ENCODE data around the gene SLC25A21. TPM values are rescaled to one million over a fixed set of nuclear protein-coding genes. Genes with fewer than 3 reads are reported as not detected.
A peak's percentile ranks its signal among the peaks of the same experiment; 100 is the strongest.
"Not testable (repeated sequence)": the region's sequence is repeated elsewhere in the genome, so short reads cannot be mapped to it uniquely, and the experiment has no call there.

The SLC25A21 gene
- total RNA-seq, 1 donor from 2014 or later: 6.4 TPM

DNA sequence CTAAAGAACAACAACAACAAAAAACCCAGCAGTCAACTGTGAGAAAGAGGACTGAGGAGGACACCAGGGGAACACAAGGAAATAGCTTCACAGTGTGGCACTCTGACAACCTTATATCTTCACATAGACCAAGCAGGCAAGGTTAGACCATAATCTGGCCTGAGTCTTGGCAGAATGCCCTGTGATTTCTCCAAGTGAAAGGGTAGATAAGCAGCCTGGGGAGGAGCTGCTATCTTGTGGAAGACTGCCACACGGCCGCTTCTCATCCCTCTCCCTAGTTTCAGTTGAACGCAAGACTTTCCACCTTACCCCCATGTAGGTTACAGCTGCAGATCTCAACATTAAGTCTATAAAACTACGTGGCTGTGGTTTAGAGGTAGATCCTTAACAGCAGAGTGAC is 3.7 kb downstream of the SLC25A21 start:
- no peak overlapping the region for H3K4me2 ChIP-seq
- Mint-ChIP-seq H3K4me3 (no peak overlapping the region), H3K36me3 (no peaks in the 10 kb centered on the region), H3K4me1 (peaks cover 10% of the 10 kb centered on the region), H3K9me3 (no peaks in the 10 kb centered on the region), H3K27me3 (ENCODE audit: insufficient read depth, low read depth) (no peaks in the 10 kb centered on the region), H3K27ac (no peak overlapping the region)
- no peaks in the 10 kb centered on the region for H3K9me3 ChIP-seq (ENCODE audit: low read depth)
- no peak overlapping the region for H3K4me3 ChIP-seq
- H4K20me1 ChIP-seq (ENCODE audit: low read depth): no peaks in the 10 kb centered on the region
- H3K79me2 ChIP-seq (ENCODE audit: low read depth): peaks cover 17% of the 10 kb centered on the region
- H3K27me3 ChIP-seq: no peaks in the 10 kb centered on the region
- H3K4me1 ChIP-seq: peaks cover 29% of the 10 kb centered on the region
- H3K36me3 ChIP-seq: no peaks in the 10 kb centered on the region
- TF ChIP-seq EZH2phosphoT487 (IDR thresholded peaks at IDR 0.05) (no peak), EZH2 (IDR thresholded peaks at IDR 0.05) (no peak)
- TF ChIP-seq, protein P1, sequence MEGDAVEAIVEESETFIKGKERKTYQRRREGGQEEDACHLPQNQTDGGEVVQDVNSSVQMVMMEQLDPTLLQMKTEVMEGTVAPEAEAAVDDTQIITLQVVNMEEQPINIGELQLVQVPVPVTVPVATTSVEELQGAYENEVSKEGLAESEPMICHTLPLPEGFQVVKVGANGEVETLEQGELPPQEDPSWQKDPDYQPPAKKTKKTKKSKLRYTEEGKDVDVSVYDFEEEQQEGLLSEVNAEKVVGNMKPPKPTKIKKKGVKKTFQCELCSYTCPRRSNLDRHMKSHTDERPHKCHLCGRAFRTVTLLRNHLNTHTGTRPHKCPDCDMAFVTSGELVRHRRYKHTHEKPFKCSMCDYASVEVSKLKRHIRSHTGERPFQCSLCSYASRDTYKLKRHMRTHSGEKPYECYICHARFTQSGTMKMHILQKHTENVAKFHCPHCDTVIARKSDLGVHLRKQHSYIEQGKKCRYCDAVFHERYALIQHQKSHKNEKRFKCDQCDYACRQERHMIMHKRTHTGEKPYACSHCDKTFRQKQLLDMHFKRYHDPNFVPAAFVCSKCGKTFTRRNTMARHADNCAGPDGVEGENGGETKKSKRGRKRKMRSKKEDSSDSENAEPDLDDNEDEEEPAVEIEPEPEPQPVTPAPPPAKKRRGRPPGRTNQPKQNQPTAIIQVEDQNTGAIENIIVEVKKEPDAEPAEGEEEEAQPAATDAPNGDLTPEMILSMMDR (IDR thresholded peaks at IDR 0.05): no peak
- peaks cover 15% of the 10 kb centered on the region for H3F3A ChIP-seq (ENCODE audit: low read depth)
- no peak overlapping the region for H3K9ac ChIP-seq
- H2AFZ ChIP-seq (replicated peaks): no peak overlapping the region
- DNase-seq (ENCODE audit: low spot score): no peak
- H3K27ac ChIP-seq: no peak overlapping the region

DNA sequence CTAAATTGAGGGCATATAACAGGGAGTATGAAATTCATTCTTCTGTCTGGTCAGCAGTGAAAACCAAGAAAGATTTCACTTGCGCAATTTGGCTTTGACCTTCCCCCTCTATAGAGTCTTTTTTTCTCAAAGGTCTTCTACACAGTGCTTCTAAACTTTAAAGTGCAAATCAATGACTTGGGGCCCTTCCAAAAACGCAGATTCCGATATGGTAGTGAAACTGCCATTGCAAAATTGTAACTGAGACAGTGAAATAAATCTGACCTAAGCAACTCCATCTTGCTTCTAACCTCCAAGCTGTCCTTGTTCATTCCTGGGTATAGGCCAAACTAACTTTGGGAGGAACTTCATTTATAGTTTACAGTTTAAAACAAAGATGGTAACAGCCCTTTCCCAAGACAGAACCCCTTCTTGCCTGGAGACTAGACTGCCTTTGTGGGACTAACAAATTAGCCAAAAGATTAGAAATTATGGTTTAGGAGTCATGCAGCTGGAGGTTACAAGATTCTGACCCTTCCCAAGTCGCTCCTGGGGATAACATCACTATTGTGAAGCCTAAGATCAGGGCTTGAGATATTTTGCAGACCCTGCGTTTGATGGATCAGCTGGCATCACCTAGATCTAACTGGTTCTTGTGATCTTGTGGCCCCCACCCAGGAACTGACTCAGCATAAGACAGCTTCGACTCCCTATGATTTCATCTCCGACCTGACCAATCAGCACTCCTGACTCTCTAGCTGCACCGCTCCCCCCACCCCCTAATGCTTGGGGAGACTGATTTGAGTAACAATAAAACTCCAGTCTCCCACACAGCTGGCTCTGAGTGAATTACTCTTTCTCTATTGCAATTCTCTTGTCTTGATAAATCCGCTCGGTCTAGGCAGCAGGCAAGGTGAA is 5.0 kb downstream of the SLC25A21 start:
- Histone ChIP-seq H3K27me3 (no peaks in the 10 kb centered on the region), H3K79me2 (ENCODE audit: low read depth) (peaks cover 6% of the 10 kb centered on the region), H3K4me3 (no peak overlapping the region), H3K9ac (no peak overlapping the region), H3K9me3 (ENCODE audit: low read depth) (no peaks in the 10 kb centered on the region), H3K4me1 (peaks cover 20% of the 10 kb centered on the region), H2AFZ (replicated peaks) (peak overlapping the region; percentile 68), H4K20me1 (ENCODE audit: low read depth) (no peaks in the 10 kb centered on the region), H3K36me3 (no peaks in the 10 kb centered on the region), H3K4me2 (peak overlapping the region; percentile 46), H3K27ac (no peak overlapping the region), H3F3A (ENCODE audit: low read depth) (peaks cover 9% of the 10 kb centered on the region)
- no peak overlapping the region for H3K4me3 Mint-ChIP-seq
- DNase-seq (ENCODE audit: low spot score): peak; percentile 33
- H3K27me3 Mint-ChIP-seq (ENCODE audit: insufficient read depth, low read depth): no peaks in the 10 kb centered on the region
- TF ChIP-seq EZH2 (IDR thresholded peaks at IDR 0.05) (no peak), EZH2phosphoT487 (IDR thresholded peaks at IDR 0.05) (no peak)
- TF ChIP-seq, protein P1 (IDR thresholded peaks at IDR 0.05): no peak
- H3K9me3 Mint-ChIP-seq: no peaks in the 10 kb centered on the region
- peaks cover 4% of the 10 kb centered on the region for H3K4me1 Mint-ChIP-seq
- H3K27ac Mint-ChIP-seq: no peak overlapping the region
- no peaks in the 10 kb centered on the region for H3K36me3 Mint-ChIP-seq

- no peak overlapping the region for H3K4me3 ChIP-seq
- no peak overlapping the region for H3K9ac ChIP-seq
- no peaks in the 10 kb centered on the region for H3K36me3 ChIP-seq
- H3F3A ChIP-seq (ENCODE audit: low read depth): no peaks in the 10 kb centered on the region
- no peak overlapping the region for H2AFZ ChIP-seq (replicated peaks)
- Mint-ChIP-seq H3K27me3 (ENCODE audit: insufficient read depth, low read depth) (no peaks in the 10 kb centered on the region), H3K9me3 (peaks cover 2% of the 10 kb centered on the region), H3K4me3 (no peak overlapping the region), H3K4me1 (no peaks in the 10 kb centered on the region), H3K27ac (no peak overlapping the region), H3K36me3 (no peaks in the 10 kb centered on the region)
- no peaks in the 10 kb centered on the region for H3K79me2 ChIP-seq (ENCODE audit: low read depth)
- TF ChIP-seq EZH2 (IDR thresholded peaks at IDR 0.05) (no peak), EZH2phosphoT487 (IDR thresholded peaks at IDR 0.05) (no peak)
- TF ChIP-seq, protein P1 (IDR thresholded peaks at IDR 0.05): no peak
- no peak for DNase-seq (ENCODE audit: low spot score)
- H3K27ac ChIP-seq: no peak overlapping the region
- H4K20me1 ChIP-seq (ENCODE audit: low read depth): no peaks in the 10 kb centered on the region
- no peak overlapping the region for H3K4me2 ChIP-seq
- no peaks in the 10 kb centered on the region for H3K27me3 ChIP-seq
- H3K9me3 ChIP-seq (ENCODE audit: low read depth): no peaks in the 10 kb centered on the region
- H3K4me1 ChIP-seq: peaks cover 14% of the 10 kb centered on the region
Measured at GRCh38 chr14:37165794-37166193, 6.6 kb downstream of the SLC25A21 start.

- not testable (repeated sequence) for H2AFZ ChIP-seq (replicated peaks); H3K27me3 ChIP-seq; H3K4me3 Mint-ChIP-seq; H3K4me1 ChIP-seq; H3K27ac ChIP-seq; H3K9me3 ChIP-seq (ENCODE audit: low read depth); H4K20me1 ChIP-seq (ENCODE audit: low read depth); H3F3A ChIP-seq (ENCODE audit: low read depth); H3K4me1 Mint-ChIP-seq; H3K4me2 ChIP-seq; H3K27ac Mint-ChIP-seq; DNase-seq (ENCODE audit: low spot score); H3K36me3 Mint-ChIP-seq; H3K9ac ChIP-seq; H3K36me3 ChIP-seq; H3K4me3 ChIP-seq; H3K27me3 Mint-ChIP-seq (ENCODE audit: insufficient read depth, low read depth); H3K79me2 ChIP-seq (ENCODE audit: low read depth)
- peaks cover 17% of the 10 kb centered on the region for H3K9me3 Mint-ChIP-seq
Measured at GRCh38 chr14:37162307-37162706, 10.1 kb downstream of the SLC25A21 start.
